SK-N-SH (cell line): Measurements from ENCODE around the gene ETV6. TPM values are rescaled to one million over a fixed set of nuclear protein-coding genes. Genes with fewer than 3 reads are reported as not detected.

Experiments used
- CTCF ChIA-PET: fragments of 300-600, 350-600 bp; formaldehyde crosslinking; extraction: SDS; loops from one replicate; lab custom pipeline; 2021; lab: Yijun Ruan, JAX
- POLR2A ChIA-PET: fragments of 350-600 bp; sonication (Branson Sonifier 250); formaldehyde crosslinking; extraction: SDS; loops from one replicate; lab custom pipeline; 2020; ENCODE audit warnings: antibody characterized with exemption, inconsistent platforms; lab: Yijun Ruan, JAX
- DNase-seq: peaks from one replicate; pipeline ENCODE4 v3.0.0; 2012
- H2AFZ ChIP-seq: fragments of 200-600 bp; sonication (generic); 2 replicates; pipeline ENCODE4 v1.8.1; 2016; ENCODE audit warnings: antibody characterized with exemption, mild to moderate bottlenecking, low read depth
- H3F3A ChIP-seq: fragments of 200-600 bp; sonication (generic); replicated peaks from 2 replicates; pipeline ENCODE3; 2016; ENCODE audit warnings: antibody characterized with exemption, mild to moderate bottlenecking; ENCODE audit not compliant: insufficient read depth
- H3K27ac ChIP-seq, 2 experiments: fragments of 200-500 bp in 1 of 2; fragments of 200-600 bp in 1 of 2; sonication (Bioruptor generic) in 1 of 2; sonication (generic), shearing (Covaris generic) in 1 of 2; 2 replicates each; pipeline versions ENCODE4 v1.5.1 to v1.6.1; 2014 to 2016; ENCODE audit warnings: low read depth in 2 of 2, inconsistent platforms in 1 of 2, low read length in 1 of 2, mild to moderate bottlenecking in 1 of 2, mixed read lengths in 1 of 2
- H3K27me3 ChIP-seq: fragments of 200-600 bp; sonication (generic), shearing (Covaris generic); 2 replicates; pipeline ENCODE4 v1.6.1; 2016; ENCODE audit warnings: mixed run types; ENCODE audit not compliant: insufficient read depth
- H3K36me3 ChIP-seq, 2 experiments: fragments of 200-500 bp in 1 of 2; fragments of 200-600 bp in 1 of 2; sonication (Bioruptor generic) in 1 of 2; sonication (generic) in 1 of 2; replicated peaks in 1 of 2; 2 replicates each; pipeline versions ENCODE3 to v1.5.1; 2014 to 2016; ENCODE audit warnings: low read length in 1 of 2, mild to moderate bottlenecking in 1 of 2; ENCODE audit not compliant: insufficient read depth in 2 of 2, control insufficient read depth in 1 of 2
- H3K4me1 ChIP-seq, 2 experiments: fragments of 200-500 bp in 1 of 2; fragments of 200-600 bp in 1 of 2; sonication (Bioruptor generic) in 1 of 2; sonication (generic), shearing (Covaris generic) in 1 of 2; 2 replicates each; pipeline versions ENCODE4 v1.5.1 to v1.6.1; 2014 to 2016; ENCODE audit warnings: low read depth in 1 of 2, low read length in 1 of 2, mixed run types in 1 of 2; ENCODE audit not compliant: insufficient read depth in 2 of 2, control insufficient read depth in 1 of 2
- H3K4me2 ChIP-seq: fragments of 200-600 bp; sonication (generic), shearing (Covaris generic); 2 replicates; pipeline ENCODE4 v1.6.1; 2017; ENCODE audit warnings: mixed run types
- H3K4me3 ChIP-seq, 2 experiments: fragments of 200-500 bp in 1 of 2; fragments of 200-600 bp in 1 of 2; sonication (Bioruptor generic) in 1 of 2; sonication (generic), shearing (Covaris generic) in 1 of 2; 2 replicates each; pipeline versions ENCODE4 v1.5.1 to v1.8.1; 2014 to 2016; ENCODE audit warnings: low read depth in 2 of 2, inconsistent platforms in 1 of 2, low read length in 1 of 2, mild to moderate bottlenecking in 1 of 2, mixed read lengths in 1 of 2, moderate library complexity in 1 of 2
- H3K79me2 ChIP-seq: fragments of 200-600 bp; sonication (generic); 2 replicates; pipeline ENCODE4 v1.8.1; 2017; ENCODE audit warnings: mild to moderate bottlenecking; ENCODE audit not compliant: insufficient read depth
- H3K9ac ChIP-seq: fragments of 200-600 bp; sonication (generic); 2 replicates; pipeline ENCODE4 v1.6.1; 2017; ENCODE audit warnings: mixed run types
- H3K9me2 ChIP-seq: fragments of 200-600 bp; sonication (generic); 2 replicates; pipeline ENCODE4 v1.6.1; 2017; ENCODE audit warnings: mixed run types
- H3K9me3 ChIP-seq: fragments of 200-600 bp; sonication (generic); 2 replicates; pipeline ENCODE4 v1.6.1; 2017; ENCODE audit warnings: mixed run types, mild to moderate bottlenecking, moderate library complexity
- H4K20me1 ChIP-seq: fragments of 200-600 bp; sonication (generic); 2 replicates; pipeline ENCODE4 v1.6.1; 2017; ENCODE audit warnings: mild to moderate bottlenecking, mixed run types; ENCODE audit not compliant: insufficient read depth
- EP300 ChIP-seq, 2 experiments: IDR thresholded peaks; 2 replicates each; pipeline versions ENCODE4 v1.4.0 to v1.6.1; 2012; ENCODE audit warnings: borderline replicate concordance in 1 of 2, low read depth in 1 of 2, low read length in 1 of 2
- GABPA ChIP-seq: IDR thresholded peaks from 2 replicates; pipeline ENCODE4 v1.4.0; 2012; ENCODE audit warnings: low read depth, mild to moderate bottlenecking
- GATA2 ChIP-seq: sonication (generic); formaldehyde crosslinking; IDR thresholded peaks from 2 replicates; pipeline ENCODE4 v1.5.0; 2020; ENCODE audit warnings: mild to moderate bottlenecking, missing genetic modification reagents
- IRF3 ChIP-seq: fragments of 150-350 bp; IDR thresholded peaks from 2 replicates; pipeline ENCODE4 v1.6.1; 2016; ENCODE audit warnings: mild to moderate bottlenecking, low read depth, low read length
- JUND ChIP-seq: IDR thresholded peaks from 2 replicates; pipeline ENCODE4 v1.4.0; 2012
- MAX ChIP-seq: IDR thresholded peaks from 2 replicates; pipeline ENCODE4 v1.4.0; 2012; ENCODE audit warnings: low read depth
- MXI1 ChIP-seq: IDR thresholded peaks from 2 replicates; pipeline ENCODE4 v1.6.1; 2012; ENCODE audit warnings: mild to moderate bottlenecking, low read depth, low read length, improper control_type of control experiment
- NRF1 ChIP-seq: IDR thresholded peaks from 2 replicates; pipeline ENCODE4 v1.6.1; 2012; ENCODE audit warnings: low read depth, mild to moderate bottlenecking, low read length
- PBX3 ChIP-seq: IDR thresholded peaks from 2 replicates; pipeline ENCODE4; 2012
- REST ChIP-seq: IDR thresholded peaks from 2 replicates; pipeline ENCODE4 v1.6.1; 2012; ENCODE audit warnings: mild to moderate bottlenecking, low read depth, low read length, moderate library complexity
- RXRA ChIP-seq: IDR thresholded peaks from 2 replicates; pipeline ENCODE4 v1.4.0; 2012; ENCODE audit warnings: low read depth, mild to moderate bottlenecking, borderline replicate concordance
- TCF12 ChIP-seq: IDR thresholded peaks from 2 replicates; pipeline ENCODE4 v1.4.0; 2012
- YY1 ChIP-seq: IDR thresholded peaks from 2 replicates; pipeline ENCODE4 v1.4.0; 2012; ENCODE audit warnings: low read depth, mild to moderate bottlenecking
- WGBS: methylation state at CpG from one replicate; pipeline ENCODE4 v1.1.6; 2017; ENCODE audit warnings: low lambda C conversion rate; 5-methylcytosine and 5-hydroxymethylcytosine counted together
- polyA plus RNA-seq, 3 experiments: library from polyadenylated mRNA; depleted of rRNA; stranded (reverse); fragments of >200 nt; gene quantifications; 2 replicates each; pipeline ENCODE4 v1.2.3, GENCODE V29; 2012

The ETV6 gene
- polyA plus RNA-seq, 1 of the 3 experiments (the other 2 are of a cell fraction), result 4.0 TPM

GRCh38 chr12:11709513-11709912 lies 60.0 kb downstream of the ETV6 start:
- CTCF ChIA-PET, result interaction anchor here (1.0 to 1.6 kb wide), 2 partner anchors 10 to 14 kb away, joined by 3 to 4 read pairs; no protein-coding TSS in a partner anchor

More at GRCh38 chr12:11709513-11709912, 60.0 kb downstream of the ETV6 start:
- Histone ChIP-seq H2AFZ (no peak overlapping the region), H3K36me3 (no peaks in the 10 kb centered on the region), H3K9me3 (no peaks in the 10 kb centered on the region), H3K4me2 (no peak overlapping the region), H4K20me1 (no peaks in the 10 kb centered on the region; the same call in 1 of the 2 replicates), H3K9me2 (no peaks in the 10 kb centered on the region), H3K9ac (no peak overlapping the region), H3K4me1 (peaks cover 23 to 45% of the 10 kb centered on the region in 2 experiments; a peak in 3 of 4 replicates), H3K79me2 (peaks cover 89% of the 10 kb centered on the region), H3K27ac (no peak overlapping the region), H3K27me3 (no peaks in the 10 kb centered on the region), H3F3A (peaks cover 11% of the 10 kb centered on the region), H3K4me3 (no peak overlapping the region)
- no peak for DNase-seq
- POLR2A ChIA-PET, result no interaction called here
- TF ChIP-seq GABPA (no peak), RXRA (no peak), GATA2 (no peak), PBX3 (no peak), TCF12 (no peak), MAX (no peak), IRF3 (no peak), NRF1 (no peak), REST (no peak), YY1 (no peak), EP300 (IDR thresholded peaks at IDR 0.05; ENCODE audit: borderline replicate concordance in 1 of 2, low read depth in 1 of 2, low read length in 1 of 2) (no peak), JUND (no peak), MXI1 (no peak)
- 91% methylated on average over 4 of the region's 4 CpGs for WGBS
